NCI-H1417 treated with DMSO at 0.1 percent for 48 hours (cell line): Measurements from ENCODE around the gene VSIG10.
"Not testable (repeated sequence)": the region's sequence is repeated elsewhere in the genome, so short reads cannot be mapped to it uniquely, and the experiment has no call there.

Experiments used
- DNase-seq: peaks from one replicate; lab custom pipeline; 2025; lab: John Stamatoyannopoulos, UW

VSIG10 gene

GRCh38 chr12:118032188-118032587, 71.6 kb downstream of the VSIG10 start:
- no peak for DNase-seq

- DNase-seq, result no peak
Measured at GRCh38 chr12:118029166-118029565, 74.6 kb downstream of the VSIG10 start.

- DNase-seq, result no peak
Measured at GRCh38 chr12:118025168-118025567, 78.6 kb downstream of the VSIG10 start.

GRCh38 chr12:118023301-118023860, 80.4 kb downstream of the VSIG10 start:
- DNase-seq, result no peak

- DNase-seq, result no peak
Measured at GRCh38 chr12:118022728-118023109, 81.1 kb downstream of the VSIG10 start.

GRCh38 chr12:118022097-118022727, 81.6 kb downstream of the VSIG10 start:
- DNase-seq, result not testable (repeated sequence)

- no peak for DNase-seq
Measured at GRCh38 chr12:118020036-118020435, 83.8 kb downstream of the VSIG10 start.

- no peak for DNase-seq
Measured at GRCh38 chr12:118017926-118018325, 85.9 kb downstream of the VSIG10 start.

GRCh38 chr12:118016424-118017264, 87.2 kb downstream of the VSIG10 start, which contains the start of gene RFC5:
TSS of gene RFC5 (plus strand) at chr12:118016703. CDS start at chr12:118016828, 125 bp downstream.
- peak; percentile 95 for DNase-seq

GRCh38 chr12:118015944-118016343, 87.9 kb downstream of the VSIG10 start:
- DNase-seq, result no peak

GRCh38 chr12:118015306-118015705, 88.5 kb downstream of the VSIG10 start:
- no peak for DNase-seq
